OCI-LY7 (cell line): ENCODE measurements around the gene TRAF2.

ENCODE experiments used
- EZH2phosphoT487 ChIP-seq: fragments of 200-600 bp; sonication (generic); IDR thresholded peaks from 2 replicates; pipeline ENCODE4 v1.6.1; 2018; ENCODE audit warnings: low read depth, borderline replicate concordance, mild to moderate bottlenecking, mixed run types, antibody characterized with exemption, low read length, moderate library complexity, mixed read lengths
- TF ChIP-seq, protein P1 (sequence below): fragments of 200-600 bp; sonication (generic); conservative IDR thresholded peaks from 2 replicates; pipeline ENCODE4 v1.5.1; 2014; ENCODE audit warnings: mild to moderate bottlenecking, antibody characterized with exemption, low read length, moderate library complexity, mixed read lengths

DNA sequence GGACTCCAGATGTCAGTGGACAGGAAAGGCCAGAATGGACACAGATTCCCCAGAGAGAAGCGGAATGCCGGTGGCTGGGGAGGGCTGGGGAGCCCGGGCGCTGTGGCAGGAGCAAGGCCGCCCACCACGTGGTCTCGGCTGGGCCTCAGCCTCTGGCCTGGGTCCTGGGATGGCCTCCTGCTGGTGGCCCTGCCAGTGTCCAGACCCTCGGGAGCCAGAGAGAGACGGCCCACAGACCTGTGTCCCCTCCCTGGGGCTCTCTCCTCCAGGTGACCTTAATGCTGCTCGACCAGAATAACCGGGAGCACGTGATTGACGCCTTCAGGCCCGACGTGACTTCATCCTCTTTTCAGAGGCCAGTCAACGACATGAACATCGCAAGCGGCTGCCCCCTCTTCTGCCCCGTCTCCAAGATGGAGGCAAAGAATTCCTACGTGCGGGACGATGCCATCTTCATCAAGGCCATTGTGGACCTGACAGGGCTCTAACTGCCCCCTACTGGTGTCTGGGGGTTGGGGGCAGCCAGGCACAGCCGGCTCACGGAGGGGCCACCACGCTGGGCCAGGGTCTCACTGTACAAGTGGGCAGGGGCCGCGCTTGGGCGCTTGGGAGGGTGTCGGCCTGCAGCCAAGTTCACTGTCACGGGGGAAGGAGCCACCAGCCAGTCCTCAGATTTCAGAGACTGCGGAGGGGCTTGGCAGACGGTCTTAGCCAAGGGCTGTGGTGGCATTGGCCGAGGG lies 39.3 kb downstream of the TRAF2 start:
- TF ChIP-seq, protein P1, sequence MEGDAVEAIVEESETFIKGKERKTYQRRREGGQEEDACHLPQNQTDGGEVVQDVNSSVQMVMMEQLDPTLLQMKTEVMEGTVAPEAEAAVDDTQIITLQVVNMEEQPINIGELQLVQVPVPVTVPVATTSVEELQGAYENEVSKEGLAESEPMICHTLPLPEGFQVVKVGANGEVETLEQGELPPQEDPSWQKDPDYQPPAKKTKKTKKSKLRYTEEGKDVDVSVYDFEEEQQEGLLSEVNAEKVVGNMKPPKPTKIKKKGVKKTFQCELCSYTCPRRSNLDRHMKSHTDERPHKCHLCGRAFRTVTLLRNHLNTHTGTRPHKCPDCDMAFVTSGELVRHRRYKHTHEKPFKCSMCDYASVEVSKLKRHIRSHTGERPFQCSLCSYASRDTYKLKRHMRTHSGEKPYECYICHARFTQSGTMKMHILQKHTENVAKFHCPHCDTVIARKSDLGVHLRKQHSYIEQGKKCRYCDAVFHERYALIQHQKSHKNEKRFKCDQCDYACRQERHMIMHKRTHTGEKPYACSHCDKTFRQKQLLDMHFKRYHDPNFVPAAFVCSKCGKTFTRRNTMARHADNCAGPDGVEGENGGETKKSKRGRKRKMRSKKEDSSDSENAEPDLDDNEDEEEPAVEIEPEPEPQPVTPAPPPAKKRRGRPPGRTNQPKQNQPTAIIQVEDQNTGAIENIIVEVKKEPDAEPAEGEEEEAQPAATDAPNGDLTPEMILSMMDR = no peak
- no peak for TF ChIP-seq EZH2phosphoT487
